WTC11 (cell line): ENCODE measurements around the gene CHTF18. TPM values are rescaled to one million over a fixed set of nuclear protein-coding genes. Genes with fewer than 3 reads are reported as not detected.

ENCODE experiments used
- ATAC-seq: fragments of 200-7000 bp; cut with Tn5 transposase; 2 replicates; pipeline ENCODE4 v1.10.0; 2021; ENCODE audit warnings: mild to moderate bottlenecking, moderate library complexity
- CTCF ChIA-PET: fragments of 300-600 bp; sonication (Branson Sonifier 250); formaldehyde crosslinking; loops from one replicate; lab custom pipeline; 2021; ENCODE audit warnings: antibody characterized with exemption; lab: Charles Lee
- POLR2A ChIA-PET: fragments of 350-600 bp; sonication (Branson Sonifier 250); formaldehyde crosslinking; loops from one replicate; lab custom pipeline; 2021; ENCODE audit warnings: antibody characterized with exemption; lab: Charles Lee
- DNase-seq: peaks from one replicate; pipeline ENCODE4 v3.0.0; 2021; ENCODE audit warnings: low spot score
- H3K27ac Mint-ChIP-seq: 2 replicates; pipeline ENCODE4 v1.8.0; 2021; ENCODE audit warnings: mixed read lengths
- H3K27me3 Mint-ChIP-seq: 2 replicates; pipeline ENCODE4 v1.8.0; 2021; ENCODE audit warnings: low read depth, mild to moderate bottlenecking, moderate library complexity, mixed read lengths
- H3K36me3 Mint-ChIP-seq: 2 replicates; pipeline ENCODE4 v1.8.0; 2021; ENCODE audit warnings: mixed read lengths
- H3K4me1 Mint-ChIP-seq: 2 replicates; pipeline ENCODE4 v1.8.0; 2022; ENCODE audit warnings: mixed read lengths
- H3K4me3 Mint-ChIP-seq: 2 replicates; pipeline ENCODE4 v1.8.0; 2021; ENCODE audit warnings: mild to moderate bottlenecking, moderate library complexity, mixed read lengths
- H3K9me3 Mint-ChIP-seq: 2 replicates; pipeline ENCODE4 v1.8.0; 2021; ENCODE audit warnings: mixed read lengths
- ATF1 ChIP-seq: sonication (generic); formaldehyde crosslinking; IDR thresholded peaks from 2 replicates; pipeline ENCODE4 v1.8.1; 2023; ENCODE audit warnings: mild to moderate bottlenecking, moderate library complexity, missing genetic modification reagents
- HMGA2 ChIP-seq: fragments of 250-450 bp; sonication (Bioruptor Pico); IDR thresholded peaks from 2 replicates; pipeline ENCODE4 v1.4.0; 2021; ENCODE audit warnings: mild to moderate bottlenecking, moderate library complexity
- NFE2L1 ChIP-seq: sonication (generic); formaldehyde crosslinking; IDR thresholded peaks from 2 replicates; pipeline ENCODE4 v1.8.1; 2023; ENCODE audit warnings: missing genetic modification reagents
- NFYB ChIP-seq: sonication (generic); formaldehyde crosslinking; conservative IDR thresholded peaks from 2 replicates; pipeline ENCODE4 v1.8.0; 2022; ENCODE audit warnings: low read depth, missing genetic modification reagents
- NR2C2 ChIP-seq: sonication (generic); formaldehyde crosslinking; IDR thresholded peaks from 2 replicates; pipeline ENCODE4 v1.8.0; 2022; ENCODE audit warnings: mild to moderate bottlenecking, missing genetic modification reagents
- RELA ChIP-seq: sonication (generic); formaldehyde crosslinking; IDR thresholded peaks from 2 replicates; pipeline ENCODE4 v1.8.1; 2022; ENCODE audit warnings: missing genetic modification reagents, mild to moderate bottlenecking, borderline replicate concordance
- SMAD3 ChIP-seq: sonication (generic); formaldehyde crosslinking; IDR thresholded peaks from 2 replicates; pipeline ENCODE4 v1.8.0; 2022; ENCODE audit warnings: missing genetic modification reagents, mild to moderate bottlenecking, borderline replicate concordance
- SOX15 ChIP-seq: fragments of 250-450 bp; sonication (Bioruptor Pico); IDR thresholded peaks from 2 replicates; pipeline ENCODE4 v1.9.0; 2021; ENCODE audit warnings: mild to moderate bottlenecking
- TEAD4 ChIP-seq: sonication (generic); formaldehyde crosslinking; IDR thresholded peaks from 2 replicates; pipeline ENCODE4 v1.8.0; 2022; ENCODE audit warnings: mild to moderate bottlenecking, missing genetic modification reagents
- ZBTB21 ChIP-seq: sonication (generic); formaldehyde crosslinking; IDR thresholded peaks from 2 replicates; pipeline ENCODE4 v1.8.1; 2023; ENCODE audit warnings: mild to moderate bottlenecking, missing genetic modification reagents, borderline replicate concordance
- ZNF219 ChIP-seq: sonication (generic); formaldehyde crosslinking; IDR thresholded peaks from 2 replicates; pipeline ENCODE4 v1.8.0; 2023; ENCODE audit warnings: missing genetic modification reagents, mild to moderate bottlenecking, borderline replicate concordance
- ZNF396 ChIP-seq: fragments of 250-450 bp; sonication (Bioruptor Pico); IDR thresholded peaks from 2 replicates; pipeline ENCODE4 v1.8.0; 2021; ENCODE audit warnings: mild to moderate bottlenecking, moderate library complexity, borderline replicate concordance
- total RNA-seq: library from RNA; stranded (reverse); gene quantifications from 3 replicates; pipeline ENCODE4 v1.2.3, GENCODE V29; 2021
- TF ChIP-seq, protein P1 (sequence below): sonication (generic); formaldehyde crosslinking; IDR thresholded peaks from 2 replicates; pipeline ENCODE4 v1.8.1; 2023; ENCODE audit warnings: mild to moderate bottlenecking, missing genetic modification reagents, moderate library complexity
- TF ChIP-seq, protein P2 (sequence below): sonication (generic); formaldehyde crosslinking; IDR thresholded peaks from 2 replicates; pipeline ENCODE4 v1.8.0; 2023; ENCODE audit warnings: missing genetic modification reagents
- TF ChIP-seq, protein P3 (sequence below): fragments of 250-450 bp; sonication (Bioruptor Pico); conservative IDR thresholded peaks from 2 replicates; pipeline ENCODE4 v1.9.0; 2021; ENCODE audit warnings: mild to moderate bottlenecking
- TF ChIP-seq, protein P4 (sequence below): sonication (generic); formaldehyde crosslinking; conservative IDR thresholded peaks from 2 replicates; pipeline ENCODE4 v1.8.1; 2022; ENCODE audit warnings: mild to moderate bottlenecking, missing genetic modification reagents
- TF ChIP-seq, protein P5 (sequence below): sonication (generic); formaldehyde crosslinking; IDR thresholded peaks from 2 replicates; pipeline ENCODE4 v1.8.1; 2022; ENCODE audit warnings: mild to moderate bottlenecking, missing genetic modification reagents, moderate library complexity, borderline replicate concordance
- TF ChIP-seq, protein P6 (sequence below): fragments of 250-450 bp; sonication (Bioruptor Pico); IDR thresholded peaks from 2 replicates; pipeline ENCODE4 v1.9.0; 2021; ENCODE audit warnings: moderate library complexity, mild to moderate bottlenecking, inconsistent platforms, borderline replicate concordance
- TF ChIP-seq, protein P7 (sequence below): sonication (generic); formaldehyde crosslinking; IDR thresholded peaks from 2 replicates; pipeline ENCODE4 v1.8.1; 2022; ENCODE audit warnings: low read depth, missing genetic modification reagents, borderline replicate concordance
- TF ChIP-seq, protein P8 (sequence below): fragments of 200-600 bp; IDR thresholded peaks from 2 replicates; pipeline ENCODE4 v1.8.0; 2022; ENCODE audit warnings: antibody characterized with exemption

The CHTF18 gene
- total RNA-seq, 1 experiment from 2014 or later: 183 TPM

DNA sequence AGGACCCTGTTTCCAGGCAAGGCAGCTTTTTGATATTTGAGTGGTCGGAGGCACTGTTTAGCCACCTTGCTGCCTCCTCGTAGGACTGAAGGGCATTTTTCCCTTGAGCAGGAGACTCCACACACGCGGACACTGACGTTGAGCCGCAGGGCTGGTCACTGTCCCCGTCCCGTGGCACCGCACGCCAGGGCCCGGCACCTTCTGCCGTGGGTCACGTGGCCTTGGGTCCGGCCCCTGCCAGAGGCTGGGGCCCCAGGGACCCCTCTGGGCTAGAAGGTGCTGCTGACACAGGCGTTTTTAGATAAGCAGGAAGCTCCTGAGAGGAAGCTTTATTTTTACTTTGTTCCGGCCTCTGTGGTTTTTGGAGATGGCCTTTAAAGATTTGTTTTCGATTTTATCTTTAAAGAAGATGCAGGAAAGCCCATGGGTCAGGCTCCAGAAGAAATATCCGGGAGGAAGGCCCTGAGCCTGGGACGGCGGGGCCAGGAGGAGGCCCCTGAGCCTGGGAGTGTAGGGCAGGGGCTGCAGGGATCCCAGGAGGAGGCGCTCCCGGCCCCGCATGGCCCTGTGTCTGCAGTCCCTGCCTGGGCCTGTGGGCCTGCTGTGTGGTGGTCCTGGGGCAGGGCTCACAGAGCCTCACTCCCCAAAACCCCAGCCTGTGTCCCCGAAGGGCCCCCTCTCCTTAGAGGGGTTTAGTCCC lies 42.6 kb downstream of the CHTF18 start:
- peak; percentile 38; the same call in 1 of the 2 replicates for ATAC-seq

DNA sequence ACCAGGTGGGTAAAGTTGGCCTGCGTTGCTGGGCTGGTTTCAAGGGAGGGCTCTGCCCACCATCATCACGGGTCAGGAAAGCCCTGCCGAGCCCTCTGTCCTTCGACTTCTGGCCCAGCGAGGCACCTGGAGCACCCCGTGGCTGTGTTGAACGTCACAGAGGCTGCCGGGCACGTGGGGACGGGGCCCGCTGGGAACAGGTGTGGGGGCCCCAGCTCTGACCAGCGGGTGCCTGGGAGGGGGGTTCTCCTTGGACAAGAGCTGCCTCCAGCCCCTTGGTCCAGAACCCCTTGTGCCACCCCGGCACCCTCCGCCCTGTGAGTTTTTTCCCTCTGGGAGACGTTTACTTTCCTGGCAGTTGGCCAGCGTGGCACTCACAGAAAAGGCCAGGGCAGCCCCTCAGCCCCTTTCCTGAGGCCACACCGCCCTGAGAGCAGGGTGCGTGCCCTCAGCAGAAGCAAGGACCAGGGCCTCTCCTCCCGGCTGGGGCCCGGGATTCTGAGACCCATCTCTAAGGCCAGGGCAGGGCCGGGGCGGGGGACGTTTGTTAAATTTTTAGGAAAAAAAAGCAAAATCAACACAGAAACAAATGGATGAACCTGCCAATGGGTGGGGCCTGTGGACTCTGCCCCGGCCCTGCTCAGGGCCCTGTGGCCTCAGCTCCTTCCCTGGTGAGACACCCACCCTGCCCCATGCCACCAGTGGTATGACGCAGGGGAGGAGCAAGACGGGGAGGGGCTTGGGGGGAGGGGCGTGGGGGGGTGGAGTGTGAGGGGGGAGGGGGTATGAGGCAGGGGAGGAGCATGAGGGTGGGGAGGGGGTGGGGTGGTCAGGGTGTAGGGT lies 43.4 kb downstream of the CHTF18 start:
- H3K9me3 Mint-ChIP-seq: peaks cover 14% of the 10 kb centered on the region
- H3K27ac Mint-ChIP-seq: no peak overlapping the region
- DNase-seq (no peak), ATAC-seq (no peak)
- H3K36me3 Mint-ChIP-seq: peaks cover 7% of the 10 kb centered on the region
- no peaks in the 10 kb centered on the region for H3K4me1 Mint-ChIP-seq
- POLR2A ChIA-PET: no interaction called here
- CTCF ChIA-PET: interaction anchor here (0.6 kb wide), 1 partner anchor 225 kb away, joined by 3 read pairs; no protein-coding TSS in a partner anchor
- H3K4me3 Mint-ChIP-seq: no peak overlapping the region
- peaks cover 7% of the 10 kb centered on the region for H3K27me3 Mint-ChIP-seq
- TF ChIP-seq, protein P1, sequence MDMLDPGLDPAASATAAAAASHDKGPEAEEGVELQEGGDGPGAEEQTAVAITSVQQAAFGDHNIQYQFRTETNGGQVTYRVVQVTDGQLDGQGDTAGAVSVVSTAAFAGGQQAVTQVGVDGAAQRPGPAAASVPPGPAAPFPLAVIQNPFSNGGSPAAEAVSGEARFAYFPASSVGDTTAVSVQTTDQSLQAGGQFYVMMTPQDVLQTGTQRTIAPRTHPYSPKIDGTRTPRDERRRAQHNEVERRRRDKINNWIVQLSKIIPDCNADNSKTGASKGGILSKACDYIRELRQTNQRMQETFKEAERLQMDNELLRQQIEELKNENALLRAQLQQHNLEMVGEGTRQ (CRISPR knock-in tag): no peak
- TF ChIP-seq NFE2L1 (CRISPR knock-in tag) (no peak), NR2C2 (CRISPR knock-in tag) (no peak), ZBTB21 (CRISPR knock-in tag) (no peak), ATF1 (CRISPR knock-in tag) (no peak), SOX15 (CRISPR knock-in tag) (no peak), RELA (CRISPR knock-in tag) (no peak)
- TF ChIP-seq, protein P2, sequence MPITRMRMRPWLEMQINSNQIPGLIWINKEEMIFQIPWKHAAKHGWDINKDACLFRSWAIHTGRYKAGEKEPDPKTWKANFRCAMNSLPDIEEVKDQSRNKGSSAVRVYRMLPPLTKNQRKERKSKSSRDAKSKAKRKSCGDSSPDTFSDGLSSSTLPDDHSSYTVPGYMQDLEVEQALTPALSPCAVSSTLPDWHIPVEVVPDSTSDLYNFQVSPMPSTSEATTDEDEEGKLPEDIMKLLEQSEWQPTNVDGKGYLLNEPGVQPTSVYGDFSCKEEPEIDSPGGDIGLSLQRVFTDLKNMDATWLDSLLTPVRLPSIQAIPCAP: no peak

More for the DNA sequence above, 42.6 kb downstream of the CHTF18 start:
- H3K27me3 Mint-ChIP-seq: no peaks in the 10 kb centered on the region; the same call in 1 of the 2 replicates
- ChIA-PET POLR2A (no interaction called here), CTCF (interaction anchor here (0.6 kb wide), 1 partner anchor 16 kb away, joined by 3 read pairs; no protein-coding TSS in a partner anchor)
- H3K36me3 Mint-ChIP-seq: no peaks in the 10 kb centered on the region
- no peak for DNase-seq
- no peaks in the 10 kb centered on the region for H3K4me1 Mint-ChIP-seq
- no peak overlapping the region for H3K4me3 Mint-ChIP-seq
- no peak for TF ChIP-seq ZNF219 (CRISPR knock-in tag)
- TF ChIP-seq SOX15 (CRISPR knock-in tag): no peak
- TF ChIP-seq, protein P3, sequence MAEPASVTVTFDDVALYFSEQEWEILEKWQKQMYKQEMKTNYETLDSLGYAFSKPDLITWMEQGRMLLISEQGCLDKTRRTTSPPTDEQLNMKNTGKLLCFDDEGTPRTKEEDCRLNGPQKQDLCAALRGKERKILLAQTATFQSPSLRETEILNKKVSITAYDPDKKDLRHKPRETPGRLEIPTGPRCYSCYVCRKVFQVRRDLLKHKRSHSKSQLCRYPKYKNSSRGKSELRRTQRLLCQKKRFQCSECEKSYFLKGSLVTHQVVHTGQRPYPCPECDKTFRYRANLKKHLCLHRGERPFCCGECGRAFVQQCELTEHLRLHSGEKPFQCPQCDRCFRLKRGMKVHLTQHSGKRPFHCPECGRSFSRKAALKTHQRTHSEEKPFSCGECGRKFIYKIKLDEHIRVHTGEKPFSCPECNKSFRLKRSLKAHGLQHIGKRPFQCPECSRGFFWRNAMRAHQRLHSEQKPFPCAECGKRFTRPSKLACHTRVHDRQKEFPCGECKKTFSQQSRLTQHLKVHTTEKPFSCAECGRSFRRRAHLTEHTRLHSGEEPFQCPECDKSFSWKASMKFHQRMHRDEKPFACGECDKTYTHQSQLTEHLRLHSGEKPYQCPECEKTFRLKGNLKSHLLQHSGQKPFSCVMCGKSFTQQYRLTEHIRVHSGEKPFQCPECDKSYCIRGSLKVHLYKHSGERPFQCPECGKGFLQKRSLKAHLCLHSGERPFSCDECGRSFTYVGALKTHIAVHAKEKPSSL (CRISPR knock-in tag): no peak
- no peak for TF ChIP-seq SMAD3 (CRISPR knock-in tag)
- TF ChIP-seq, protein P4, sequence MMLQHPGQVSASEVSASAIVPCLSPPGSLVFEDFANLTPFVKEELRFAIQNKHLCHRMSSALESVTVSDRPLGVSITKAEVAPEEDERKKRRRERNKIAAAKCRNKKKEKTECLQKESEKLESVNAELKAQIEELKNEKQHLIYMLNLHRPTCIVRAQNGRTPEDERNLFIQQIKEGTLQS (CRISPR knock-in tag): no peak
- TF ChIP-seq, protein P5, sequence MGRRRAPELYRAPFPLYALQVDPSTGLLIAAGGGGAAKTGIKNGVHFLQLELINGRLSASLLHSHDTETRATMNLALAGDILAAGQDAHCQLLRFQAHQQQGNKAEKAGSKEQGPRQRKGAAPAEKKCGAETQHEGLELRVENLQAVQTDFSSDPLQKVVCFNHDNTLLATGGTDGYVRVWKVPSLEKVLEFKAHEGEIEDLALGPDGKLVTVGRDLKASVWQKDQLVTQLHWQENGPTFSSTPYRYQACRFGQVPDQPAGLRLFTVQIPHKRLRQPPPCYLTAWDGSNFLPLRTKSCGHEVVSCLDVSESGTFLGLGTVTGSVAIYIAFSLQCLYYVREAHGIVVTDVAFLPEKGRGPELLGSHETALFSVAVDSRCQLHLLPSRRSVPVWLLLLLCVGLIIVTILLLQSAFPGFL: no peak
- no peak for TF ChIP-seq NFYB (CRISPR knock-in tag)
- no peak for TF ChIP-seq HMGA2 (CRISPR knock-in tag)
- TF ChIP-seq, protein P6, sequence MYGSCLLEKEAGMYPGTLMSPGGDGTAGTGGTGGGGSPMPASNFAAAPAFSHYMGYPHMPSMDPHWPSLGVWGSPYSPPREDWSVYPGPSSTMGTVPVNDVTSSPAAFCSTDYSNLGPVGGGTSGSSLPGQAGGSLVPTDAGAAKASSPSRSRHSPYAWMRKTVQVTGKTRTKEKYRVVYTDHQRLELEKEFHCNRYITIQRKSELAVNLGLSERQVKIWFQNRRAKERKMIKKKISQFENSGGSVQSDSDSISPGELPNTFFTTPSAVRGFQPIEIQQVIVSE: no peak
- no peak for TF ChIP-seq NR2C2 (CRISPR knock-in tag)
- no peak for TF ChIP-seq ZNF396 (CRISPR knock-in tag)
- TF ChIP-seq, protein P7, sequence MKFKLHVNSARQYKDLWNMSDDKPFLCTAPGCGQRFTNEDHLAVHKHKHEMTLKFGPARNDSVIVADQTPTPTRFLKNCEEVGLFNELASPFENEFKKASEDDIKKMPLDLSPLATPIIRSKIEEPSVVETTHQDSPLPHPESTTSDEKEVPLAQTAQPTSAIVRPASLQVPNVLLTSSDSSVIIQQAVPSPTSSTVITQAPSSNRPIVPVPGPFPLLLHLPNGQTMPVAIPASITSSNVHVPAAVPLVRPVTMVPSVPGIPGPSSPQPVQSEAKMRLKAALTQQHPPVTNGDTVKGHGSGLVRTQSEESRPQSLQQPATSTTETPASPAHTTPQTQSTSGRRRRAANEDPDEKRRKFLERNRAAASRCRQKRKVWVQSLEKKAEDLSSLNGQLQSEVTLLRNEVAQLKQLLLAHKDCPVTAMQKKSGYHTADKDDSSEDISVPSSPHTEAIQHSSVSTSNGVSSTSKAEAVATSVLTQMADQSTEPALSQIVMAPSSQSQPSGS: no peak
- TF ChIP-seq, protein P8, sequence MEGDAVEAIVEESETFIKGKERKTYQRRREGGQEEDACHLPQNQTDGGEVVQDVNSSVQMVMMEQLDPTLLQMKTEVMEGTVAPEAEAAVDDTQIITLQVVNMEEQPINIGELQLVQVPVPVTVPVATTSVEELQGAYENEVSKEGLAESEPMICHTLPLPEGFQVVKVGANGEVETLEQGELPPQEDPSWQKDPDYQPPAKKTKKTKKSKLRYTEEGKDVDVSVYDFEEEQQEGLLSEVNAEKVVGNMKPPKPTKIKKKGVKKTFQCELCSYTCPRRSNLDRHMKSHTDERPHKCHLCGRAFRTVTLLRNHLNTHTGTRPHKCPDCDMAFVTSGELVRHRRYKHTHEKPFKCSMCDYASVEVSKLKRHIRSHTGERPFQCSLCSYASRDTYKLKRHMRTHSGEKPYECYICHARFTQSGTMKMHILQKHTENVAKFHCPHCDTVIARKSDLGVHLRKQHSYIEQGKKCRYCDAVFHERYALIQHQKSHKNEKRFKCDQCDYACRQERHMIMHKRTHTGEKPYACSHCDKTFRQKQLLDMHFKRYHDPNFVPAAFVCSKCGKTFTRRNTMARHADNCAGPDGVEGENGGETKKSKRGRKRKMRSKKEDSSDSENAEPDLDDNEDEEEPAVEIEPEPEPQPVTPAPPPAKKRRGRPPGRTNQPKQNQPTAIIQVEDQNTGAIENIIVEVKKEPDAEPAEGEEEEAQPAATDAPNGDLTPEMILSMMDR: no peak
- TF ChIP-seq ZBTB21 (CRISPR knock-in tag): no peak
- TF ChIP-seq TEAD4 (CRISPR knock-in tag): no peak
- no peak for TF ChIP-seq NFE2L1 (CRISPR knock-in tag)
- H3K9me3 Mint-ChIP-seq: peaks cover 6% of the 10 kb centered on the region; the same call in 1 of the 2 replicates
- H3K27ac Mint-ChIP-seq: no peak overlapping the region
